GM21447 (cell line): ENCODE data around the gene MB.

Source experiments
- ATAC-seq: cut with Tn5 transposase; IDR thresholded peaks from one replicate; pipeline ENCODE4 v1.9.1; 2021; ENCODE audit not compliant: unreplicated experiment

Gene MB

DNA sequence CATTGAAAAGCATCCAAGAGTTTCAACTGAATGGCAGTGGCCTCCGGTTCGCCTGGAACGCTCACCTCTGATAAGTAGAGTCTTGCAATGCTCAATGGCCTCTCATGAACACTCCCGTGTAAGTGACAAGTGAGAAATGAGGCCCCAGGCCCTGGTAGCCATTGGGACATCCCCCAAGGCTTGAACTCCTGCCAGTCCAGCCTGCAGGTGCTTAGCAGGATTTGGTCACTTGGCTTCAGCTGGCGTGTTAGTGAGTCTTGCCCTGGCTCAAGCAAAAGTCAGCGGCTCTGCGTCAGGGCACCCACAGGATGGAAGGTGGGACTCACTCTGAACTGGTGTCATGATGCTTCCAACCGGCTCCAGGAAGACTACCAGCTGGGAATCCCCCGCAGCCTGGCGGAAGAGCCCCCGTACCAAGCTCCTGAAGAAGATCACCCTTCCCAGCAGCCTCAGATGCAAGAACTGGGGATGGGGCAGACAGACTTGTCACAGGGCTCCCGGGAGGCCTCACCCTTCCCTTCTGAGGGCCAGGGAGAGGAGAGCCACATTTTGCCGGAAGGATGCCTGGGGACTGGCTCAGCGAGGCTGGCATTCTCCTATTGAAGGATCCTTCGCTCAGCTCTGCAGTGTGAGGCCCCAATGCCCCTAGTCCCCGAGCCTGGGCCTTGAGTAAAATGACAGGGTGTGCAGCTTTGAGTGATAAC is 19.3 kb downstream of the MB start:
- ATAC-seq: no peak

DNA sequence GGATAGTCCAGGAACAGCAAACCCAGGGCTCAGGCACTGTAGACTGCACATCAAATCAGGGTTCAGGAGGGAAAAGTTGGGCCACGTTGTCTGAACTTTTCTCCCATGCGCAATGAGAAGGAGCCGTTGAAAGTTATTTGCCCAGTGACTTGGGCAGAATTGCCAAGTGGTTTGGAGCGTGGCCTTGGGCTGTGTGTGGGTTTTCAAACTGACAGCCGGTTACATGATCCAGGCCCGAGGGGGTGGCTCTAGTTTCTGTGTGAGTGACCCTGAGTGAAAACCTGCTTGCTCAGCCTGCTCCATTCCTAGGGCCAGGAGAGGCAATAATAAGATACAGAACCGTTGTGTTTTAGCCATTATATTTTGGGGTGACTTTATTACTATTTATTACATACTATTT is 20.3 kb downstream of the MB start:
- ATAC-seq: no peak

DNA sequence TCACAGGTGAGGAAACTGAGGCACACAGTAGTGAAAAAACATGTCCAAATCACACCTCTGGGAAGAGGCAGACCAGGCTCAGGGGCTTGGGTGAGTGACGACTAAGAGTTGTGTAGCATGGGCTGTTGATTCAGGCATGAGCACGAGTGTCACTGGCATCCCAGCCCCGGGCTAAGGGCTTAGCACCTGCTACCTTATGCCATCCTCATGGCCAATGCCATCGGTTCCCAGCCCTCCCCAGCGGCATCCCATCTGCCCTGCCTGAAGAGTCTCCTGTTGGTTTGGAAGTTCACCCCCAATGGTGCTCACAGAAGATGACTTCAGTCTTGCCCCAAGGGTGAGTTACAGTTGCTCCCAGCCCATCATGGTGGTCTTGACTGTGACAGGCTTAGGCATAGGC is 22.4 kb downstream of the MB start:
- ATAC-seq: no peak

DNA sequence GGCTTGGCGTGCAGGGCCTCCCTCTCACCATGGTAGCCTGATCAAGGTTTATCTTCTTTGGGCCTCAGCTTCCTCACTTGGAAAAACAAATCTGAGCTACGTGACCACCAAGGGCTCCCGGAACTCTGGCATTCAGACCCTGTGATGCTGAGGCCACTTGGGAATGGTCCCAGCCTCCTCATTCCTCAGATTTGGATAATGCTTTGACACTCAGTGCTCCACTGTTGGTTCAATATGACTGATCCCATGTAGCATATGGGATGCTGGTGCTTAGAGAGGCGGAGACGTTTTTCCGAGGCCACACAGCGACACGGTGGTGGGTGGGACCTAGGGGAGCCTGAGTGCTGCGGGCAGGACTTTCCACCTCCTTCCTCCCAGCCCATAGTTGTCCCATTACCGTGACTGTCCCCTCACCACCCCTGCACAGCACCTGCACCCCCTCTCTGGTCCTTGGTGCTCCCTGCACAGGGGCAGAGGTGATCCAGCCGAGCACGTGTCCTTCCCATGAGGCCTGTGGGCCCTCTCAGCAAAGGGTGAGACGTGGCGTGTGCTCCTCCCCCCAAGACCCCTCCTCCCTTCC is 23.1 kb downstream of the MB start:
- ATAC-seq: no peak

DNA sequence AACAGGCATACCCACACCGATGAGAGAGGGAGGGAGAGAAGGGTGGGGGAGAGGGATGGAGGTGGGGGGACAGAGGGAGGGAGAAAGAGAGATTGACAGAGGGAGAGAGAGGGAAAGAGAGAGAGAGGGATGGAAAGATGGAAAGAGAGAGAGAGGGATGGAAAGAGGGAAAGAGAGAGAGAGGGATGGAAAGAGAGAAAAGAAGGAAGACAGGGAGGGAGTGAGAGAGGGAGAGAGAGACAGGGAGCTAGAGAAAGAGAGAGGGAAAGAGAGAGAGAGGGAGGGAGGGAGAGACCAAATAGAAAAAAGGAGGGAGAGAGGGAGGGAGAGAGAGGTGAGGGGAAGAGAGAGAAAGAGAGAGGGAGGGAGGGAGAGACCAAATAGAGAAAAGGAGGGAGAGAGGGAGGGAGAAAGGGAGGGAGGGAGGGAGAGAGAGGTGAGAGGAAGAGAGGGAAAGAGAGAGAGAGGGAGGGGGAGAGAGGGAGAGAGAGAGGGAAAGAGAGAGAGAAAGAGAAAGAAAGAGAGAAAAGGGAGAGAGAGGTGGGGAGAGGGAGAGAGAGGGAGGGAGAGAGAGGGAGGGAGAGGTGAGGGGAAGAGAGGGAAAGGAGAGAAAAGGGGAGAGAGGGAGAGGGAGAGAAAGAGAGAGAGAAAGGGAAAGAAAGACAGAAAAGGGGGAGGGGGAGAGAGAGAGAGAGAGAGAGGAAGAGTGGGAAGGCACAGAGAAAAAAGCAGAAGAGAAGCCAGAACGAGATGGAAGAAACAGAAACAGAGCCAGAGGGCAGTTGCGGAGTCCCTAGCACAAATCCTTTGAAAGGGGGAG is 23.8 kb downstream of the MB start:
- ATAC-seq: no peak

DNA sequence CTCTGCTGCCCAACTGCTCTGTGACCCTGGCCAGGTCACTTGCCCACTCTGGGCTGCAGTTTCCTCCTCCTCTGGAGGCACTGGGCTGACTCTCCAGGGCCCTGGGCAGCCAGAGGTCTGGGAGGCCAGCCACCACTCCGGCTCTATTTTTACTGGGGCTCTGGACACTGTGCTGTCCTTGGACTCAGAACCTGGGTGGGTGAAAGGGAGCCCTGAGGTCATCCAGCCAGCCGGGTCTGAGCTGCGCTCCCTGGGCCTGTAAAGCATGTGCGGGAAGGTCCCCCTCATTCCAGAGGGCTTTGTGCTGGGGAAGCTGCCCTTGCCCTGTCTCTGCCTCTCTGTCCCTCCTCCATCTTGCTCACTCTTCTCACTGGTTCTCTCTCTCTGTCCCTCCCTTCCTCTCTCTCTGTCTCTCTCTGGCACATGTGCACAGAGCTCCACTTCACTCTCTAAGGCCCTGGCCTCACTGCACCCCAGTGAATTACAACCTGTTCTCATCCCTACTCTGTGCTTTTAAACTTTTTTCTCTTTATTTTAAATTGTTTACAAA is 24.6 kb downstream of the MB start:
- ATAC-seq: no peak

DNA sequence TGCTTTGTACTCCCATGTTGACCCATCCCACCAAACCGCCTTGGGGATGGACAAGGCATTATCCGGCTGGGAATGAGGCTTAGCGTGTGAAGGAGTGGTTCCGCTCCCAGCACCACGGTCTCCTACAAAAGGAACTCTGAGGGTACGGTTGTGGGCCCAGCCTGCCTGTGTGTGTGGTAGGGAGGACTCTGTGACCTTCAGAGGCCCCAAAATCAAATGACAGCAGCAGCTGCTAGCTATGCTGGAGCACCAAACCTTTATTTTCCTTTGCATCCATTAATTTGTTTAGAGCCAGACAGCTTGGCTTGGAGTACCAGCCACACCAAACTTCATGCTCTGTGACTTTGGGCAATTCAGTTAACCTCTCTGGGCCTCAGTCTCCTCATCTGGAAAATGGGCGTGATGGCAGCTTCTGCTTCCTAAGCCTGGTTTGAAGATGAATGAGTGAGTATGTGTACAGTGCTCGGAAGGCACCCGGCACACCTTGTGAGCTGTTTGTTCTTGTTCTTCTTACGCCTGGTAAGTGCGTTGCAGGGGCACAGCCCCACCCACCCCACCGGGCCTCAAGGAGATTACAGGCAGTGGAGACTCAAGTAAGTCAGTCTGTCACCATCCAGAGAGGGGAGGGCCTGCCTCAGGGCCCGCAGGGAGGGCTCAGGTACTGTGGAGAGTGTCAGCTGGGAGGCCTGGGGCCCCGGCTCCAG is 25.3 kb downstream of the MB start:
- ATAC-seq: no peak

DNA sequence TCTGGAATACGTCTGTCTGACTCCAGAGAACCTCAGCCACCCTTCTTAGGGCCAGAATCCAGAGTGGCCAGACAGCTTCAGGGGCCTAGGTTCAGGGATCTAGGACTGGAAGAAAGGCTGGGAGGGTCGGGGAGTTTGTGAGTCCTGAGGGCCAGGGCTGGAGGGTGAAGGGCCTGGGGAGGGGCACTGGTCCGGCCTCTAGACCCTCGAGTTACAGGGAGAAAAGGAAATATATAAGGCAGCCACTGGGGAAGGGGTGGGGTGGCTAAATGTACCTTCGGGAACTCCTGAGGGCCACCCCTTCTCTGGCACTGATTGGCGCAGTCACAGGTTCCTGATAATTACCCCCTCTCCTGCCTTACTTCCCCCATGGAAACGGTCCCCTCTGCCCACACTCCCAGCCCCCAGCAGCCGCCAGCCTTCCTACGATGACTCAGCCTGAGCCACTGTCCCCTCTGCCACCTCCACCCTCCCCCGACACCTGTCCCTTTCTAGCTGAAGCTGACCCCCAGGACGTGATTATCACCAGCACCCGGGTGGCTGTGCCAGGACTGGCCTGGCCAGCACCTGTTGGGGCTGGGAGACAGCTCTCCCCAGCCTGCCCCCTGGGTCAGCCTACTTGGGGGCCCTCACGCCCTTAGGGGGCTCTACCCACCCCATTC is 26.4 kb downstream of the MB start:
- no peak for ATAC-seq

DNA sequence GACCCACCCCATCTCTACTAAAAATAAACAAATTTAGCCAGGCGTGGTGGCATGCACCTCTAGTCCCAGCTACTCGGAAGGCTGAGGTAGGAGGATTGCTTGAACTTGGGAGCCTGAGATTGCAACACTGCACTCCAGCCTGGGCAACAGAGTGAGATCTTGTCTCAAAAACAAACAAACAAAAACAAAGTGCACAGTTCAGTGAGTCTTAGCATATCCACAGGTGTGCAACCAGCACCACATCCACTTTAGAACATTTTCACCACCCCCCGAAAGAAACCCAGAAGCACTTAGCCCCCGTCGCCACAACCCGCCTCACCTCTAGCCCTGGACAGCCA is 27.4 kb downstream of the MB start:
- no peak for ATAC-seq

DNA sequence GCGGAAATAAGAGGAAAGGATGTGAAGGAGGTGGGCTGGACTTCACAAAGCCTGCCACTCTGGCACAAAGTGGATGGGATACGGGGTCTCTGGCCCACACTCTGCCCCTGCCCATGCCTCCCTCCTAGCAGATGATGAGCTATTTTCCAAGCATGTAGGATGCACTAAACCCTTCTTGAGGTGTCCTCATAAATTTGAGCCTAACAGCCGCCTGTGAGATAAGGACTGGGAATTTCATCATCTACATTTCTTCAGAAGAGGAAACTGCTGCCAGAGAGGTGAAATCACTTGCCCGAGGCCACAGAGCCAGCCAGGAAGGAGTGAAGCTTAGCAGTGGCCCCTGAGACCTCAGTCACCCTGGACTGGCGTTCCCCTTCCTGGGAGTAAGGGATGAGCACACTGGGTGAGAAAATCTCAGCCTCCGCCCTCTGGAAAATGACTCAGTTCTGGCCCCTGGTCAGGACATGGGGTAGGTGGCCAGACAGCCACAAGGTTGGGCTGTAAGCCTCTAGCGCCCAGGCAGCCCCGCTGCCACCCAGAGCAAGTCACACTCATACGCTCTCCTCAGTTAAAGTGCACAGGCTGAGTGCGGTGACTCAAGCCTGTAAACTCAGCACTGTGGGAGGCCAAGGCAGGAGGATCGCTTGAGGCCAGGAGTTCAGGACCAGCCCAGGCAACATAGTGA is 27.9 kb downstream of the MB start:
- no peak for ATAC-seq

DNA sequence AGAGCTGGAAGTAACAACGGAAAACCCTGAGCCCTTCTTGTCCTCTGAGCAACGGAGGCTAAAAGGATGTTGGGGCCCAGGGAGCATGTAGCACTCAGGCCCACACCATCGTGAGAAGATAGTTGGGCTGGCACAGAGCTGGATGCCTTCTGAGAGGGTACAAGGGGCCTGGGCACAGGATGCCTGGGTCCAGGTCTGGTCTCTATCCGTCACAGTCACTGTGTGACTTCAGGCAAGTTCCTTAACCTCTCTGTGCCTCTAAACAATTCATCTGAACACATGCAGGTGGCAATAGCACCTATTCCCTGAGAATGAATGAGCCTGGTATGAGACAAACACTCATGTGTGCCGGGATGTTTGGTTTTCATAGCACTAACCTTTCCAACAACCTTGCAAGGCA is 29.2 kb downstream of the MB start:
- no peak for ATAC-seq

DNA sequence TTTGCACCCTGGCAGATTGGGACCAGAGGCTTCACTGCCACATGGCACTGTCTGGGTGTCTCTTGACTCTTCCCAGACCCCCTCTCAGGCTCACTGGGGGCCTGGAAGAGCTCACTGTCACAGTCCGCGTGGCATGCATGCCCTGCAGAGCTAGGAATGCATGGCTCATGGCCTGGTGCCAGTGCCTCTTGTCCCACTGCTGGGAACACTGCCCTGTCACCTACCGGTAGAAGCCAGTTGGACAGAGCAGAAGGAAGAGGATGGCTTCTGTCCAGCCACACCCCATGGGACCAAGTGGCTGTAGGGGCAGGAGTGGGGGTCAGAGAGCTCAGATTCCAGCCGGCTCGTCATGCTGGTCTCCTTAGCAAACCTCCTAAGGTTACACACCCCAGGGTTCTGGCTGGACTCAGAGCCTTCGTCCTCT is 29.7 kb downstream of the MB start:
- no peak for ATAC-seq

DNA sequence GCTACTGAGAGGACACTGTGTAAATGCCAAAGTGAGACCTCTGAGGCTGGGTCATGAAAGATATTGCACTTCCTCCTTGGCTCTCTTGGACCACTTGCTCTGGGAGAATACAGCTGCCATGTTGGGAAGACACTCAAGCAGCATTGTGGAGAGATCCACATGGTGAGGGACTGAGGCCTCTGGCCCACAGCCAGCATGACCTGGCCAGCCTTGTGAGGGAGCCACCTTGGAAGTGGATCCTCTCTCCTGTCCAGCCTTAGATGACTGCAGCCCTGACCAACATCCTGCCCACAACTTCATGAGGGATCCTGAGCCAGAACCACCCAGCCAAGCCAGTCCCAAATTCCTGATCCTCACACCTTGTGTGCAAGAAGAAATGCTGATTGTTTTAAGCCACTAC is 30.4 kb downstream of the MB start:
- ATAC-seq: no peak

DNA sequence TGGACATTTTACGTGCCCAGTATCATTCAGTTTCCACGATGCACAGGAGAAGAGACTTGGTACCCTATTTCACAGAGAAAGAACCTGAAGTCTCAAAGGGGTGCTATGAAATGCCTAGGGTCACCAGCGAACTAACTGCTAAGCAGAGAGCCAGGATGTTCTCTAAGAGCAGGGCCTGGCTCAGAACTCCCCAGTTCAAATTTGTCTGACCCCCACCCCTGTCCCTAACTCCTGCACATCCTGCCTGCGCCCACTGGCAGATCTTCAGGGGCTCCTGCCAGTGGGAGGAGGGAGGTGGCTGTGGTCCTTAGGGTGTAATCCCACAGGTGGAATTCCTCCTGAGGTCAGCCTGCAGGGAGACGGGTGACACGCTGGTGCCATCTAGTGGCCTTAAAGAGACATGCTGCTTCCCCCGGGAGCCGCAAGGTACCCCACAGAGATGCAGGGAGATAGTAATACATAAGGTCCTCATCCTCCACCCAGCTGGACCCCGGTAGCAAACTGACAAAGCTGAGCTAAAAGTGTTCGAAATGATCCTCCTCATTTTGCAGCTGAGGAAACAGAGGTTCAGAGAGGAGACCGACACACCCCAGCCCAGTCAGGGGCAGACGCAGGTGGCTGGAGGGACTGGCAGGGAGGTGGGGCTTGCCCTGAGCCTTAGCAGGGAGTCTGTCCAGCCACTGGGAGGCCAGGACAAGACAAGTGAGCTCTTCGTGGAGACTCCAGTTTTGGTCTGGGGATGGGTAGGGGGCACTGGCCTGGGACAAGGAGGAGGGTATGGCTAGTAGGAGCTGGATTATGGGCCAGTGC is 34.1 kb downstream of the MB start:
- no peak for ATAC-seq

DNA sequence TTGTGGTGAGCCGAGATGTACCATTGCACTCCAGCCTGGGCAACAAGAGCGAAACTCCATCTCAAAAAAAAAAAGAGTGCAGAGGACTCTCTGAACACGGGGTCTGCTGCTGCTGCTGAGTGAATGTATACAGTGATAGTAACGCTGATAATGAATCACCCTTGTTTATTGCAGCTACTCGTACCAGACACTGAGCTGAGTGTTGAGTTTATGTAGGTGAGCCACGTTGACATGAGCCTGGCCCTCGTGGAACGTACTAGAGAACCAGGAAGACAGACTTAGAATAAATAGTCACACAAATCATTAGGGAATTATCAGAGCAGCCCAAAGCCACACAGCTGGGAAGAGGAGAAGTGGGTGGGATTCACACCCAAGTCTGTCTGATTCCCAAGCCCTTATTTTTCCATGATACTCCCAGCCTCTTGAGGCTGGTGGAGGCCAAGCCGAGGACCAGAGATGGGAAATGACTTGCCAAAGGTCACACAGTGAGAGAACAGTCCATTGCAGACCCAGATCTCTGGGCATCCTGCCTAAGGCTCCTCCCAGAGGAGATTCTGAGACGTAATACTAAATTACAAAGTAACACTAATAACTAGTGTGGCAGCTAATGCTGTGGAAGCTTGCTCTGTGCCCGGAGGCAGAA is 34.8 kb downstream of the MB start:
- no peak for ATAC-seq

DNA sequence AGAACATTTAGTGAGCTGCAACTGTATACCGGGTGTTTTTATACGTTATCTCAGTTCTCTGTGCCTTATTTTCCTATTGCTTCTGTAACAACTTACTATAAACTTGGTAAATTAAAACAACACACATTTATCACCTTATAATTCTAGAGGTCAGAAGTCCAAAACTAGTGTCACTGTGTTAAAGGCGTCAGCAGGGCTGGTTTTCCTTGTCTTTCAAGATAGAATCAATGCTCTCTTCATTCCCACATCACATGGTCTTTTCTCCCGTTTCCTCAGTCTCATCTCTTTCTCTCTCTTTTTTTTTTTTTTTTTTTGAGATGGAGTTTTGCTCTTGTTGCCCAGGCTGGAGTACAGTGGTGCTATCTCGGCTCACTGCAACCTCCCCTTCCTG is 36.1 kb downstream of the MB start:
- ATAC-seq: no peak

DNA sequence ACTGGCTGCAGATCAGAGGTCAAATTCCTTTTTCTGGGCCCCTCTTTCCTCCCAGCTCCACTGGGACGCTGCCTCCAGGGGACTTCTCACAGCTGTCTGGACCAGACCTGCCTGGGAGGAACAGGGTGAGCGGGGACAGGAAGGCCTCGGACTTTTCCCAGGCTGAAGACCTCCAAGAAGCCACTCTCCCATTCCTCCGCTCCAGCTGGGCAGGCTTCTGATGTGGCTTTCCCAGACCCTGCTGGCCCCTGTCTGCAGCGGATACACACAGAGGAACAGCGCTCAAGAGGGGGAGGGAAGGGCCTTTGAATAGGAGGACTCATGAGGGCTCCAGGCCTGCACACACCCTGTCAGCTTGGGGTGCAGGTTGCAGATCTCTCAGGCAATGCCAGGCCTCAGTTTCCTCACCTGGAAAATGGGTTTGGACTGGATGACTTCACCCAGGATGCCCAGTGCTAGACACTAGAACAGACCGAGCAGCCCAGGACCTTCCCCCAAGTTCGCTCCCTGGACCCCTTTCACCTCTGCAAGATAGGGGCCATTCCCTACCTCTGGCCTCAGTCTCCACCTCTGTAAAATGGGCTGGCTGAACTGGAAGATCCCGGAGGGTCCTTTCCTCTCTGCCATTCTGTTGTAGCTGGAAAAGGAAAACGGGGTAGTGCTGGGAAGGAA is 36.6 kb downstream of the MB start:
- no peak for ATAC-seq

DNA sequence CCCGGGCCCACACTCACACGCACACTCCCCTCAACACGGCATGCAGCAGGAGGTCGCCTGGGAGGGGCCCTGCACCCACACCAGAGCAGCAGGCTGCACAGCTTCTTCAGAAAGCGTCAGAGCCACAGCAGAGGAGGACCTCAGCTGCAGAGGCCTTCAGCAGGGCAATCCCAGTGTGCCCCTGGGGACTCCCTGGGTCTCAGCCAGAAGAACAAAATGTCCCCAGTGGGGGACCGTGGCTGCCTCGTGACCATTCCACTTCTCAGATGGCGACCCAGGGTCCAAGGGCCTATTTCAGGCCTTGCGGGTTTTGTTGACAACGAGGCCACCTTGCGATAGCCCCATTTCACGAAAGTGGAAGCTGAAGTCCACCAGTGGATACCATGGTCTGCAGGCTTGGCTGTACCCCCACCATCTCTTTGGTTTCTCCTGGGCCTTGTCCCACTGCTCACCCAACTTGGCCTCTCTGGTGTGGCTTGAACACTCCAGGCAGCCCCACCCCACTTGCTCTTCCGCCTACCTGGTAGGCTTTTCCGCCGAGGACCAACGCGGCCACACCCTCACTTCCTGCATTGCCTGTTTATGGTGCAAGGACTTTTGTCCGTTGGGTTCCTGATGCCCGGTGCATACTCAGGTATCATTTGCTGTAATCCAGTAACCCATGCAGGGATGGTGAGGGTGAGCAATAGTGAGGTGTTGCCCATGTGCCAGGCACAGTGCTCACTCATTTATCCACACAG is 38.1 kb downstream of the MB start:
- no peak for ATAC-seq
